HG03342 (cell line): Measurements from ENCODE around the gene AKAP13.

Experiments
- ATAC-seq: cut with Tn5 transposase; IDR thresholded peaks from one replicate; pipeline ENCODE4 v1.9.1; 2021; ENCODE audit warnings: mild to moderate bottlenecking, moderate library complexity; ENCODE audit not compliant: unreplicated experiment

AKAP13 gene

DNA sequence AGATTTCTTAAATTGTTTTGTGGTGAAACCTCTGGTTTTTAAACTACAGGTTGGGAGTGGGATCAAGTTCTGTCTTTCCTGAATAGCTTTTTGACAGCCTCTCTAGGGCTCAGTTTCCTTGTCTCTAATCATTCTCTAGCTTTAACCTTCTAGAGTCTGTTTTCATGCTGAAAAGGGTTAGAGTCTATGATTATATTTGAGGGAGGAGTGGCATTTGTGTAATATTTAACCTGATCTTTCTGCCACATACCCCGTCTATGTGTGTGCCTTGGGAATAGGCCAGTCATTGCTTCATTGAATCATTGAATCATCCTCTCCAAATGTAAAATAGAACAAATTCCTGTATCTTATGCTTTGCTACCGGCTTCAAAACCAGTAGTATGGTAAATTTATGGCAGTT lies 209.4 kb downstream of the AKAP13 start:
- ATAC-seq: no peak

DNA sequence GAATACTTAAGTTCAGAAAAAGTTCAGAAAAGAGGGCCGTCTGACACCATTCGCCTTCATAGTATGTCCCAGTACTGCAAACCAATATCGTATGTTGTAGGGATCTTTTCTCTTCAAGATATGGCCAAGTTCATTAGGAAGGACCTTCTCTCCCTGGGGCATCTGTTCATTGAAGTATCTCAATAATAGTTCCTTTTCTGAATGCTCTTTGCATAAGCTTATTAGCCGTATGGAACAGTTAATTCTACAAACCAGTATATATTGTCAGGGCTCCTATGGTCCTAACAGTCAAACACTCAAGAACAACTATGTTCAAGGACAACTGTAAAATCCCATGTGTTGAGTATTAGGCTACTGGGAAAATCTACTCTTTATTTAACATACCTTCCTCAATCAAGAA lies 211.2 kb downstream of the AKAP13 start:
- ATAC-seq: no peak

DNA sequence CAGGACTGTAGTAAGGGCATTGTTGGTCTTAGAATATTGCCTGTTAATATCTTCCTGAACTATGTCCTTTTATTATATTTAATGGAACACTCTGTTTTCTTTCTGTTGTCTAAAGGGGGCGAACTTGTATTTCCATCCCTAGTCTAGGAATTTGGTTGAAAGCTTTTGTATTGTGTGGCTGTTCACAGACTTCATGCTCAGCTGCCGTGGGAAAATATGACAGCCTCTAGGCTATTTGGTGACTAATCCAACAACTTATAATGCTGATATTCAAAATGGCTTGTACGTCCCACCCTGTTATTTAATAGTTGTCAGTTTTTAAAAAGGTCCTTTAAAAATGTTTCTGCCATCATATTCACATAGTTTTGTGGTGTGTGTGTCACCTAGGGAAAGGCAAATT lies 211.7 kb downstream of the AKAP13 start:
- no peak for ATAC-seq

DNA sequence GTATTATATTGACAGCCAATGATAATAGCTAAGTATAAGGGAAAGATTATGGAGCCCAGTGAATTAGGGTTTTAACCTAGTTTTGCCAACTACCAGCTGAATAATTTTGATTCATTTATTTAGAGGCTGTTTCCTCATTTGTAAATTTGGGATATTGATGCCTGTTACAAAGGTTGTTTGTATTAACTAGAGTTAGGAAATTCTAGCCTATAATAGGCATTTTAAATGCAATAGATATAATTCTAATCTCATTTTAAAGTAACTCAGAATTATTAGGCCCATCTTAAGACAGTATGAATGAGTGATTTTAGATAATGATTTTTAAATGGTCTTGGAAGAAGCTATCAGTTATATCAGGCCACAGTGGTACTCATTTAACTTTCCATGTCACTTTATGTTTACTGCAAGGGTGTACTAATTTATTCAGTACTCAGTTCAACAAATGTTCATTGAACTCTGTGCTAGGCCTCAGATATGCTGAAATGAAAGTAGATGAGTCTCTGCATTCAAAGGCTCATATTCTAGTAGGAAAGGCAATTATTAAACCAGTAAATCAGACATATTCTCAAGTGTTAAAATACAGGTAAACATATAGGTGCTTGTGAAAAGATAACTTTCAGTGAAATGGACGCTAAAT lies 213.5 kb downstream of the AKAP13 start:
- no peak for ATAC-seq

DNA sequence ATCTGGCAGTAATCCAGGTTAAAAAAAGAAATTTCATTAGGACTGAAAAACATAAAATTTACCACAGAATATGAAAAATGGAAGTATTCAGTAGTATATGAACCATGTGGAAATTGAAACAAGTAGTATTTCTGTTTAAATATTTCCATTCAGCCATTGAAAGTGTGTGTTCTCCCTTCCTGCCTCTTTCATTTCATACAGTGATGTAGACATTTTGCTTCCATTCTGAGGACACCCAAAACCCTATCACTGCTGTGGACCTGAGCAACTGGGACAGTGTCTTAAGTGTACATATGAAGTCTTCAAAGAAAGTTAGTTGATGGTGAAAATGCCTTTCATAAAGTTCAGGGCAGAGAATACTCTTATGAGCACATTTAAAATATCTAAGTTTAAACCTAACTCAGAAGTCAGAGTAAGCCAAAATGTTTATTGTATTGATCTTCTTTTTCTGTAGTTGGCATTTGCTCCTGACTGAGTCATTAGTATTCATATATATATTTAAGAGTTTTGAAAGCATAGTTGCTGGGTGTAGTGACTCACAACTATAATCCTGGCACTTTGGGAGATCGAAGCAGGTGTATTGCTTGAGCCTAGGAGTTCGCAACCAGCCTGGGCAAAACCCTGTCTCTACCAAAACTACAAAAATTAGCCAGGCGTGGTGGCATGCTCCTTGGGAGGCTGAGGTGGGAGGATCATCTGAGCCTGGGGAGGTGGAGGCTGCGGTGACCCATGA lies 215.6 kb downstream of the AKAP13 start:
- no peak for ATAC-seq

DNA sequence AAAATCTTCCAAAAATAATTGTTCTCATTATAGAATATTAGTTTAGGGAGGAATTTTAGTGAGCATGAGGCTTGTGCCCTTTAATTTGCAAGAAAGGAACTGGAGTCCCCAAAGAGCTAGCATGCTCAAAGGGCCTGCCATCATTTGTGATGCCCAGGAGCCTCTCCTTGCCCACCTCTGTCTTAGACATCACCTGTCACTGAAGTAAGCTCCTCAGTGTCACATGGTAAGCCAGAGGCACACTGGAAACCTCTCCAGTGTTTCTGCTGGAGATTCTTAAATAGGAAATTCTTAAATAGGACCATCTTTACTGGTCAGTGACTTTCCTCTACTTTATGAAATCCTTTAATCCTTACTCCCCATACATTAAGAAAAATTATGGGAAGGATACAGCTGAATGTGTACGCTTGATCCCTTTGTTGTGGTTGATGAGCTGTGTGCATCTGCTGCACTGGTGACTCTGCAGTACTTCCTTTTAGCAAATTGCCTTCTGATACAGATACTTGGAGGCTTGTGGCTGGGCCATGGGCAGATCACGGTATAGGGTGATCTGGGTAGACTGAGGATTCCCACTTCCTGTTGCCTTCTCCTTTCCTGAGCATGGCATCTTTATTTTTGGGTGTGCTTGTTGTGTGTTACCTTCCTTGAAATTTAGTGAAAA lies 216.9 kb downstream of the AKAP13 start:
- no peak for ATAC-seq

DNA sequence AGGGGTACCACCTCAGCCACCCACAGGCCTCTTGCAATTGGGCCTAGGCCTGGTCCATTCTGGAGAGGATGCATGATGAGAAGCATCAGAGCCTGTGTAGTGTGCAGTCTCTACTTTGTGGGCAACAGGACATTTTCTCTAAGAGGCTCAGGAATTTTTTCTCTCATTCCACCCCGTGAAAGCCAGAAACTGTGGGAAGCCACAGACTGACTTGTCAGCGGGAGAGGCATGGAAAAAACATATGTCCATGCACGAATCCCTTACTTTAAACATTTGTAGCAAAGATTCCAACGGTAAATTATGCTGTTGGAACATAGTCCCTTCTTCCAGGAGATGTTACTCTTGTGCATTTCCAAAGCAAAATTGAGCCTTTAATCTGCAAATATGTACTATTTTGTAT lies 217.8 kb downstream of the AKAP13 start:
- ATAC-seq: no peak

DNA sequence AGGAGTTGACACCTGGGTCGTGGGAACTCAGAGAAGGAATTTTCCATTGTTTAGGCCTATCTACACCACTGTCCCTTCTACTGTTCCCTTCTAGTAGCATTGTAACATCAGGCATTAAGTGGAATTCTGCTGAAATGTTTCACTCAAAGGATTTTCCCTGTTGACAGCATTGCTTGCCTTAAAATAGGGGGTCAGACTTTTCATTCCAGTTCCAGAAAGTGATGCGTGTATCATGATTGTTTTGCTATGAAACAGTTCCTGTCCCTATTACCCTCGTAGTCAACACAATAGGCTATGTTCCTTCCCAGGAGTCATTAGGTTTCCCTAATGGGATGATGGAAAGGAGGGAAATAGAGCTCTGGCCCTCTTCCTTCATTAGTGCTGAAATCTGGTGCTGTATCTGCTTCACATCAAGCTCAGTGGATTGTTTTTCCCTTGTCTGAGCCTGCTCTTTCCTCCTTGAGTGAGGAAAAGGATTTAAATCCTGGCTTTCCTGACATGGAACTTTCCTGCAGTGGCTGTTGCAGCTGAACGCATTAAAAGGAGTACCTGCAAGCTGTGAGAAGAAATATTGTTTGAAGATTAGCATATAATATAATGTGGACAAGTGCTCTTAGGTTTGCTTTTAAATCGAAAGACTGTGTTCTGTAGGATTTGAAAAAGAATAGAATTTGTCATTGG lies 218.5 kb downstream of the AKAP13 start:
- no peak for ATAC-seq

DNA sequence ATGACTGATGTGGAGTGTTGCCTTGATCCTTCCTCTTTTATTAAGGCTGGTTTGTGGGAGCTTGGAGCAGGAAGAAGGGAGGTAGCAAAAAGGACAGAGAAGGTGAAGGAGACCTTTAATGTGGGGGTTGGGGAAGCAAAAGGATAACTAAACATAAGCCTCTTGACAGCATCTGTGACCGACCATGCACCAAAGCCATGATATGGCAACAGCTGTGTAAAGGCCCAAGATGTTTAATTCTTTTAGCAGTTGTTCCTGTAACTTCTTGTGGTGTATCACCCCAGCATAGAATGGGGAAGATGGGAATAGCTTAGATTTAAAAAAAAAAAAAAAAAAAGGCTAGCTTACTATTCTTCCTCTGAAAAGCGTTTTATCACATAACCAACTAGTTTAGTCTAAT lies 219.6 kb downstream of the AKAP13 start:
- ATAC-seq: no peak

DNA sequence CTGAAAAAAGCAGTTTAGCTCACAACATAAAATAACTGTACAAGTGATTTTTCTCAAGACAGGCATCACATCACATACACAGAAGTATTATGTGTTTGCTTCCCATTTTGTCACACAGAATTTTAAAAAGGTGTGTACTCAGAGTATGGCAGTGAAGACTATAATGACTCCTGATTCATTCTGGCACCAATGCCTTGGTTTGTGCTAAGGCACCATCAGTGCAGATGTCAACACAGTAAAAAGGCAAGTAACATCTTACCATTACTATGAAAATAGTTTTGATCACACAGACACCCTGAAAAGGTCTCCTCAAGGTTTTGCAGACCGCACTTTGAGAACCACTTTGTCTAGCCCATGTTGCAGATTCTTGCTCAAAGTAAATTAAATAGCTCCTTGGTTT lies 222.8 kb downstream of the AKAP13 start:
- no peak for ATAC-seq

DNA sequence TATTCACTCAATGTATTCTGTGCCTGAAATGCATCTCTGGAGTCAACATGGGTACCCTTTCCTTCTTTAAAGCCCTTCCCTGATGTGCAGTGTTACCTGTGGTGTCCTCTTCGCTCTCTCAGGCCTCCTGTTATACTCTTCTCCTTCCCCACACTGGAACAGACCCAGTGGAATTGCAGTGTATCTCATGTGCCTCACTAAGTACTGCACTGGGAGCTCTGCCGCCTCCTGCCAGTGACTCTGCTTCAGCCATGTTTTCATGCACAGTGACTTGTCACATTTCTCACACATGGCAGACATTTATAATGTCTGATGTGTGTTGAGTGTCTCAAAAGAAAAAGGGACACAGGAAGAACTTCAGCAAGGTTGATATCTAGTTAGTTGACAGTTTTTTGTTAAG lies 223.3 kb downstream of the AKAP13 start:
- ATAC-seq: no peak

DNA sequence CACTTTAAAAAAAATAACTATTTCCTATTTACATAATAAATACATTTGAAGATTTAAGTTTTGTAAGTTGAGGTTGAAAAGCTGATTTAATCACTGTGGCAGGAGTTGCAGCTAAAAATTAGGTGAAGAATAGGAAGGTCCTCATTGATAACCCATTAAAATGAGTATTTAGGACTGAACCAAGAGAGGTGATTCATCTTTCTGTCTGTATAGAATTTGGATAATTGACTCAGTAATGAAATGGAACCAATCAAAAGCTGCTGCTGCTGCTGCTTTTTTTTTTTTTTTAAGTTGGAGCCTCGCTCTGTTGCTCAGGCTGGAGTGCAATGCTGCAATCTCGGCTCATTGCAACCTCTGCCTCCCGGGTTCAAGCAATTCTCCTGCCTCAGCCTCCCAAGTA lies 223.8 kb downstream of the AKAP13 start:
- ATAC-seq: no peak

DNA sequence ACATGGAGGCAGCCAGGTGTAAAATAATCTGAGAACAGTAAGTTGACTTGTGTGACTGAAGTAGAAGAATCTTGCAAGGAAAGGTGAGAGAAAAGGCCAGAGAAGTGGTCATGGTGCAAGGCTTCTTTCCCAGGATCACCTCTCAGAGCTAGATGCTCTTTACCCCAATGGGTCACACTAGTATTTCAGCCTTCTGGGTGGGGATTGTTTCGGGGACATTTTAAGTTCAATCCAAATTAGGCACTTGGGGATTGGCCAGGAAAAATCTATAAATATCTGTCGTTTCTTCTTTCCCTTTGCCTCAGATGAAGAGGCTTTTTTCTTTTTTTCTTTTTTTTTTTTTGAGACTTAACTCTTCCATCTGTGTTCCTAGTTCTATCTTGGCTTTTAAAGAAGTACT lies 226.3 kb downstream of the AKAP13 start:
- ATAC-seq: no peak

DNA sequence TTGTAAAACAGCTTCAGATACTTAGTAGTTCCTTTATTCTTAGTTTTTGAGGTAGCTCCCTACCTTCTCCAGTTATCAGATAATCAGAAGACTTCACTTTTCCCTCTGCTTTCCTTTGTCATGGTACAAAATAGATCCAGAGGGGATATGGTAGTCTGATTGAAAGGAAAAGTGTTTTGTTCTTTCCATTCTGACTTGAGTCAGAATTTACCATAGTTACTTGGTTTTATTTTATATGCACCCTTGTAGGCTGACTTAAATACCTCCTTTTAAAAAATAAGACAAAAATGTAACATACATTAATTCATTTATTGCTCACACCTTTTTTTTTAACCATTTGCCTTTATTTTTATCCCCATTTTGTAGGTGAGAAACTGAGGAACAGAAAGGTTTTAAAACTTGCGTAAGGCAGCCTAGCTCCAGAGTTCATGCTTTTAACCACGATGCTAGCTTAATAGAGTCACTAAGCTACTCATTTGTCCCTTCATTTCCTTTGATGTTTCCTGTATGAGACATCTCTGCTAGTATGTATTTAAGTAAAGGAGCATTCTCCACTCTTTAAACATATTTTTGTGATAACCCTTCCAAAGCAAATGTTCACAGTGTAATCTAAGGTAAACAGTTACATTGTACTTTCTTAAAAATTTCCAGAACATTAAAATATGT lies 226.9 kb downstream of the AKAP13 start:
- ATAC-seq: no peak

DNA sequence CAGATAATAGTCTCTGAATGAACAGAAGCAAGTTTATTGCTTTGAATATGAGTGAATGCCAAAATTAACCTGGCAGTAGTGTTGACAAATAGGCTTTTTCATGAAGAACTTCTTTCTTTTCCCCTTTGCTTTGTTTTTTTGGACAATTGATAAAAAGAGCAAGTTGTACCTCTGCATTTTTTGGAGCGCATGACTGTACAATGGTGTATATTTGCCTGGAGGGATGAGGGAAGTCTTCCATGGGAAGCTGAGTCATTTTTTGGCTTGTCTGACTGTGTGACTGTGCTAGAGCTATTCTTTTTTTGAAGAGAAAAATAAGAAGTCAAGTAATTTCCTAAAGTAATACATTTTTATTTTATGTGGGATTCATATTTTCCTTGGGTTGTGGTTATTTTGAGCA lies 227.4 kb downstream of the AKAP13 start:
- no peak for ATAC-seq

DNA sequence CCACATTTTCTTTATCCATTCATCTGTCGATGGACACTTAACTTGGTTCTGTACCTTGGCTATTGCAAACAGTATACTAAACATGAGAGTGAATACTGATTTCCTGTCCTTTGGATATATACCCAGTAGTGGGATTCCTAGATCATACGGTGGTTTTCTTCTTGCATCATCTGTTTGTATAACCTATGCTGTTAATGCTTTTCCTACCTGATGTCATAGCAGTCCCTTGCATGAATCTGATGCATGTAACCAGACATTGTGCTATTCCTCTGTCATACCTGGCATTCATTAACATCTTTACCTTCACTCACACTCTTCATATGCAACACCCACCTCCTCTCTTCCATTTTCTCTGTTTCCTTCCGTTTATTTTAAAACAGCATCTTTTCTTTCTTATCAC lies 229.1 kb downstream of the AKAP13 start:
- ATAC-seq: no peak

DNA sequence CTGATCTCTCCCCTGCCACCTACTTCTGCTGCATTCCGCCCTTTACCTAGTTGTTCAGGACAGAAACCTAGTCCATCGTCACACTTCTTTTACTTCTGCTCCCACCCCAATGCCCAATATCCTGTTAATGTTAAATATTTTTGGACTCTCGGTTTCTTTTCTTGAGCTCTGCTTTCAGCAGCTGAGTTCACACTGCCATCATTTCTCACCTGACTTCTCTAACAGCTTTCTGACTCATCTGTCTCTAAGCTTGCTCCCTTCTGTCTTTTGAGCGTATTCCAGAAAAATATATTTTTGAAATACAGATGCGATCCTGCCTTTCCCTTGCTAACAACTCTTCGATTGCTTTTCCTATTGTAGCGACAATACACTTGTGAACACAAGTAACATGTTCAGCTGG lies 231.0 kb downstream of the AKAP13 start:
- ATAC-seq: peak; percentile 48

DNA sequence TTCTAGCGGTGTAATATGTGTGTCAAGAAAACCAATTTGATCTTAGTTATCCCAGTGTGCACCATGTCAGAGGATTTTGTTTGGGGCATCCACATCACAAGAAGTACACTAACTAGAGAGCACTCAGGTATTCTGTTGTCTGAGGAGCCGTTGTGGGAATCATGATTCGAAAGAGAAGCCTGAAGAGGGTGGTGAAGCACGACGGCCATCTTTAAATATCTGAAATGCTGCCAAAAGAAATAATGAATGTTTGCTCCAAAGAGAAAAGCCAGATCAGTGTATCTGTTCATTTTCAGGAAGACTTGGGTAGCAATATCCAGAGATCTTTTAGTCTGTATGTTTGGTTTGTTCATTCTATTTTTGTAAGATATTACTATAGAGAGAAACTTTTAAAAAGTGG lies 233.7 kb downstream of the AKAP13 start:
- ATAC-seq: no peak

DNA sequence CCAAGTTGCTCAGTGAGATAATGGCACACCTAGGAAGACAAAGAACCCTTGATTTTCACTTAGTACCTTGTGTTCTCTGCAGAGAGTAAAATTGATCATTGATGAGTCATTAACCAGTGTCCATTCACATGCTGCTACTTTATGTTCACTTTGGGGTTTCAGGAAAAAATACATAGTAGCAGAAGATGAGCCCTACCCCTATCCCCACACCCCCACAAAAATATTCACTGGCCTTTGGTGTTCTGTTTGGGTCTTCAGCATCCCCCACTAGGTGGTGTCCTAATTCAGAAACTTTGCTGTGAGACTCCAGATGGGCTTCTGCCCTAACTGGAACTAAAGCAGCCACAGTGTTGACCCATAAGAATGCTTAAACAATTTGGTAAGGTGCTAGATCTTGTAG lies 235.5 kb downstream of the AKAP13 start:
- peak; percentile 67 for ATAC-seq

DNA sequence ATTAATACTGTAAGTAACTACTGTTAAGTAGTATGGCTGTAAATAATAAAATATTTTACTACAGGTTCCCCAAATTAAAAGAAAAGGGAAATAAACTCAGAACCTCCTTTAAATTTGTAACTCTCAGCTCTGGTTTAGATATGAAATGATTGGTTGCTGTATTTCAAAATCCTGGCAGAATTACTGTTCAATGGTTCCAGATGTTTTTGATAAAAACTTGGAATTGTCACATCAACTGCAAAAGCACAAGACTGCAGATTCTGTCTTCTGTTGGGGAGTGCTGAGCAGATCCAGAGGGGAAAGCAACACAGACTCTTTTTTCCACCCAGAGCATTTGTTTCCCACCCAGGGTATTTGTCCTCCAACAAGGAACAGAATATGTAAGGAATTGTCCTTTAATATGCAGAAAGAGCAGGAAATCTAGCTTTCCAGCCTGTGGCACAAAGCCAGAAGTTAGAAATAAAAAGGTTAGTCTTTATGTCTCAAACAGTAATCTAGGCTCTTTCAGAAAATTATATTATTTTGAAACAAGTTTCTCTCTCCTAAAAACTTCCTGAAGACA lies 236.2 kb downstream of the AKAP13 start:
- ATAC-seq: no peak

DNA sequence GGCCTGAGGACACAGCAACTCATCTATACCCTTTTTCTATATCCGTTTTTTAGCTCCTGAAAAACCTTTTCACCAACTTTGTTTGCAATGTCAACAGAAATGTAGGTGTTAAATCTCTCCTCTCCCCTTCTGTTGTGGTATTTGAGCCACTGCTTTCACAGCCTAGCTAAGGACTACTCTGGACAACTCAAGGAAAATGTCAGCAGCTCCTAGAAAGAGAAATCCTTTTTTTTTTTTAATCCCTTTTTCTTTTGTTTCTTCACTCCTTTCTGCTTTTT lies 237.8 kb downstream of the AKAP13 start:
- no peak for ATAC-seq
